GM12873 (cell line): ENCODE results near the gene PCDH15.

Experiments used
- CTCF ChIP-seq: IDR thresholded peaks from 2 replicates; pipeline ENCODE4 v1.5.1; 2012; ENCODE audit warnings: low read depth, mild to moderate bottlenecking, moderate library complexity, low read length, control low read depth; ENCODE audit not compliant: insufficient read depth; ENCODE audit errors: missing control alignments

Gene PCDH15

GRCh38 chr10:54125098-54125747, 675.8 kb downstream of the PCDH15 start:
- TF ChIP-seq CTCF, result no peak

- no peak for TF ChIP-seq CTCF
Measured at GRCh38 chr10:54124209-54124885, 676.7 kb downstream of the PCDH15 start.

GRCh38 chr10:54120806-54121205, 680.2 kb downstream of the PCDH15 start:
- TF ChIP-seq CTCF, result no peak

- no peak for TF ChIP-seq CTCF
Measured at GRCh38 chr10:54108961-54109360, 692.1 kb downstream of the PCDH15 start.

DNA sequence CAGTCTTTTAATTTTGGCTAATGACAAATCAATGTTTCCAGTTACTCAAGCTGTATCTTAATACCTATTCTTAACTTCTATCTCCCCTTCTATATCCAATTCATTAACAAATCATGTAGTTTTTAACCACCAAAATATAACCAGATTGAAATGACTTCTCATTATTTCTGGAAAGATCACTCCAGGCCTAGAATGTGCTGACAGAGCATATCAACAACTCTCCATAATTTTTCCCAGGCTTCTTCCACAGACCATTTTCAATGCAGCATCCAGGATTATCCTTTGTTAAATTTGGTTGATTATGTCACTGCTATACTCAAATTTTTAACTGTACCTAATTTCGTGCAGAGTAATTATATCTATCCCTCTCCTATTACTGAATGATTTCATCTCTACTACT, 704.1 kb downstream of the PCDH15 start:
- no peak for TF ChIP-seq CTCF

GRCh38 chr10:54094321-54094720, 706.7 kb downstream of the PCDH15 start:
- no peak for TF ChIP-seq CTCF

DNA sequence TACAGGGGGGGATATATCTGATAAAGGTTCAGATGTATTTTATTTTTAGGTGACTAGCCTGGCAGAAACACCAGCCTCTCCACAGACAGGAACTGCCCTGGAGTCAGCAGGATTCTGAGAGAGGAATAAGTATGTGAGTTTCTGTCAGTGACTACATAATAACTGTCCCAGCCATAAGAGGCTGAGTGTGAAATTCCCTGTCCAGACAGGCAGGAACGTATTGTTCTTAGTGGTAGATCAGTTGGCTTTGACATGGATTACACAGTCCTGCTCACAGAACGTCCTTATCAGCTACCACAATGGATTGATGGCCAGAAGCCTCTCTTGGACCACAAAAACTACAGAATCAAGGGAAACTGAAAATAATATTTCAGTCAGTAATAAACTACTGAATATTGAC, 709.8 kb downstream of the PCDH15 start:
- TF ChIP-seq CTCF, result no peak
